Measurements from ENCODE around the gene USP3.

DNA sequence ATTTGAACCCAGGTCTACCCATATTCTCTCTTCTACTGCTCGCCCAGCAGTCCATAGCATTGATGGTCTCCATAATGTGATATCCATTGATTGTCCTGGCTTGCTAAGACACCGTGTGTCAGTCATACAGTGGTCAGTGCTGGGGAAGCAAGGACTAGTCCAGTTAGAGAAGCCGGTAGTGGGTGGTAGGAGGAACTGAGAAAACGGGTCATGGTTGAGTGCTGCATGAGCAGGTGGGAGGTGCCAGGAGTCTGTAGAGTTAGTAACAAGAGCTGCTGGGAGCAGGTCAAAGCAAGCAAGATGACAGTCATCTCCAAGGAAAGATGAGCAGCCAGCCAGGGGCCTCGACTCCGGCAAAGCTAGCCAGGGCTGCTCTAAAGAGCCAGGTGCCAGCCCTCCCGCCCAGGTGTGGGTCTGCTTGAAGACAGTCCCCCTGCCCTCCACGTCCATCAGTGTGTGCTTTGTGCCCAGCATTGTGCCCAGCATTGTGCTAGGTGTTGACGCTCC, 29.5 kb upstream of the USP3 start:
- TF ChIP-seq POLR2A (IDR thresholded peaks at IDR 0.05): no peak
- TF ChIP-seq, protein P1, sequence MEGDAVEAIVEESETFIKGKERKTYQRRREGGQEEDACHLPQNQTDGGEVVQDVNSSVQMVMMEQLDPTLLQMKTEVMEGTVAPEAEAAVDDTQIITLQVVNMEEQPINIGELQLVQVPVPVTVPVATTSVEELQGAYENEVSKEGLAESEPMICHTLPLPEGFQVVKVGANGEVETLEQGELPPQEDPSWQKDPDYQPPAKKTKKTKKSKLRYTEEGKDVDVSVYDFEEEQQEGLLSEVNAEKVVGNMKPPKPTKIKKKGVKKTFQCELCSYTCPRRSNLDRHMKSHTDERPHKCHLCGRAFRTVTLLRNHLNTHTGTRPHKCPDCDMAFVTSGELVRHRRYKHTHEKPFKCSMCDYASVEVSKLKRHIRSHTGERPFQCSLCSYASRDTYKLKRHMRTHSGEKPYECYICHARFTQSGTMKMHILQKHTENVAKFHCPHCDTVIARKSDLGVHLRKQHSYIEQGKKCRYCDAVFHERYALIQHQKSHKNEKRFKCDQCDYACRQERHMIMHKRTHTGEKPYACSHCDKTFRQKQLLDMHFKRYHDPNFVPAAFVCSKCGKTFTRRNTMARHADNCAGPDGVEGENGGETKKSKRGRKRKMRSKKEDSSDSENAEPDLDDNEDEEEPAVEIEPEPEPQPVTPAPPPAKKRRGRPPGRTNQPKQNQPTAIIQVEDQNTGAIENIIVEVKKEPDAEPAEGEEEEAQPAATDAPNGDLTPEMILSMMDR (IDR thresholded peaks at IDR 0.05): no peak
